ENCODE data around the gene ZBTB32. TPM values are rescaled to one million over a fixed set of nuclear protein-coding genes. Genes with fewer than 3 reads are reported as not detected.

Gene ZBTB32
- total and polyA plus RNA-seq, 2 donors = 0.09 to 2.0 TPM

DNA sequence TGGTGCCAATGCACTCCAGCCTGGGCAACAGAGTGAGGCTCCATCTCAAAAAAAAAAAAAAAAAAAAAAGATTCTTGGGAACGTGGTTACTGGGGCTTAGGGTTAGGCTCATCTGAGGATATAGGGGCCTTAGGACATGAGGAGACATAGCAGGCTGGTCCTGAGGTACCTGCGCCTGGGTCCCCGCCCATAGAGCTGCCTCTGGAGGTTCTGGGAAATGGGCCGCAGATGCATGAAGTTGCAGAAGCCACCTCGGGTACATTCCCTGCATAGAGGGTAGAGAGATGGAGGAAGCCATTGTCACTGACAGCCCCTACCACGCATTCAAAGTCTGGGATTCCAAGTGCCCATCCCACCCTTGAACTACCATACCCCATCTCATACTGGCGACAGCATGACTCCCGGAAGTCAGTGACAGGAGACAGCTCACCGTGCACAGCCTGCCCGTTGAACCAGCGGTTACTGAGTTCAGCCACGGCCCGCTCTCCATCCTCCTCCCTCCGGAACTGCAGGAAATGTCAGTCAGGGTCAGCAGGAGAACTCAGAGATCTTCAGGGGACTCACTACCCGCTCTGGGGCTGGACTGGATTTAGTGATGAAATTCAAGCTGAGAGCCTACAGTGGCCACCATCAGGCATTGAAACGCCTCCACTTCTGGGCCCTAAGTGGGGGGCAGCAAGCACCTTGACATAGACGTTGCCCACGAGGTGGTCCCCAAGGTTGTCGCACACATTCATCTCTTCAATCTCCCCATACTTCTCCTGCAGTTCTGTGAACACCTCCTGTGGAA, 39.5 kb downstream of the ZBTB32 start:
- H3K4me3 ChIP-seq (ENCODE audit: low read length in 2 of 2) = peak overlapping the region in 1 of 2 donors; percentile 90
- no peaks in the 10 kb centered on the region for H3K27me3 ChIP-seq (ENCODE audit: control insufficient read depth in 2 of 2, insufficient read depth in 1 of 2, low read length in 1 of 2)
- H3K4me1 ChIP-seq (ENCODE audit: control insufficient read depth in 2 of 2, insufficient read depth in 2 of 2, low read length in 2 of 2) = peaks cover 30 to 59% of the 10 kb centered on the region in 2 donors
- peaks cover 2 to 9% of the 10 kb centered on the region in 2 donors for H3K36me3 ChIP-seq (ENCODE audit: control insufficient read depth in 2 of 2, insufficient read depth in 2 of 2, low read length in 1 of 2)
- H3K9me3 ChIP-seq (ENCODE audit: control insufficient read depth in 2 of 2, insufficient read depth in 1 of 2, low read length in 1 of 2) = peaks cover 0 to 3% of the 10 kb centered on the region in 2 donors
- 94% methylated on average over 19 of the region's 19 CpGs for WGBS
- DNase-seq (ENCODE audit: low read depth in 6 of 9, low spot score in 9 of 9) = no peak
- H3K27ac ChIP-seq (ENCODE audit: low read depth in 1 of 2, low read length in 1 of 2) = peak overlapping the region; percentile 98 to 100

DNA sequence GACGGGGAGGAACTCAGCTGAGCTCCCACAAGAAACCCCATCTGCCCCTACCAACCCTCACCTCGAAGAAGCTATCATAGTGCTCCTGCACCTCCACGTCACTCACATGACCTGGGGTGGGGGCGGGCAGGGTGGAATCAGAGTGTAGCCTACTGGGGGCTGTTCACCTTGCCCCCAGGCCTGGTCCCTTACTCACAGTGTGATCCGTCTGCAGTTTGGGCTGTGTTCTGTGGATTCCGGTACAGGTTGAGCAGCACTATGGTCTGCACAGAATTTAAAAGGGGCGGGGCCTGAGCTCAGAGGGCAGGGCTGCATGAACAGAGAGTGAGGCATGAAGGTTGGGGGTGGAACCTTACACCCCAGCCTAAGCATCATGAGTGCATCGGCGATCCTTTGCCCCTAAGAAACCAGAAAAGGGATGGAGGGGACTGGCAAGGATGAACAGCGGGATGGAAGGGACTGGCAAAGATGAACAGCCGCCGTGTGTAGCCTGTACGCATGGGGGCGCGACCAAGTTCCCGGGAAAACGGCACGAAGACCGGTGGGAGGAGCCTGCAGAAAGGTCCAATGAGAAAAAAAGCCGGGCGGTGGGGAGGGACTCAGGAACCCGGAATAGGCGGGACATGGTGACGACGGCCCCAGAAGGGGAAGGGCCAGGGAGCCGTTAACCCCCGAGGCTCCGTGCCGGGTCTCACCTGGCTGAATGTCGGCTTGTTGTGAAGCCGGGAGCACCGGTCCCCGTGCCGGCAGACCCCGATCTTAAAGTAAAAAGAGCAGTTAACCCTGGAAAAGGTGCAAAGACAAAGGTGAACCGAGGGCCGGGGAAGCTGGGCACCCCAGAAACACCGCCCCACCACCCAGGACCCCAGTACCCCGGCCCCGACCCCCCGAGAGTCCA, 40.3 kb downstream of the ZBTB32 start:
- H3K4me1 ChIP-seq (ENCODE audit: control insufficient read depth in 2 of 2, insufficient read depth in 2 of 2, low read length in 2 of 2) = peaks cover 34 to 64% of the 10 kb centered on the region in 2 donors
- no peaks in the 10 kb centered on the region for H3K27me3 ChIP-seq (ENCODE audit: control insufficient read depth in 2 of 2, insufficient read depth in 1 of 2, low read length in 1 of 2)
- WGBS = 8% methylated on average over 41 of the region's 41 CpGs
- peaks cover 0 to 3% of the 10 kb centered on the region in 2 donors for H3K36me3 ChIP-seq (ENCODE audit: control insufficient read depth in 2 of 2, insufficient read depth in 2 of 2, low read length in 1 of 2)
- H3K9me3 ChIP-seq (ENCODE audit: control insufficient read depth in 2 of 2, insufficient read depth in 1 of 2, low read length in 1 of 2) = peaks cover 0 to 3% of the 10 kb centered on the region in 2 donors
- peak overlapping the region; percentile 98 to 100 for H3K27ac ChIP-seq (ENCODE audit: low read depth in 1 of 2, low read length in 1 of 2)
- peak overlapping the region; percentile 89 to 90 for H3K4me3 ChIP-seq (ENCODE audit: low read length in 2 of 2)
- peak; percentile 88 to 98 (median 94) for DNase-seq (ENCODE audit: low read depth in 6 of 9, low spot score in 9 of 9)

DNA sequence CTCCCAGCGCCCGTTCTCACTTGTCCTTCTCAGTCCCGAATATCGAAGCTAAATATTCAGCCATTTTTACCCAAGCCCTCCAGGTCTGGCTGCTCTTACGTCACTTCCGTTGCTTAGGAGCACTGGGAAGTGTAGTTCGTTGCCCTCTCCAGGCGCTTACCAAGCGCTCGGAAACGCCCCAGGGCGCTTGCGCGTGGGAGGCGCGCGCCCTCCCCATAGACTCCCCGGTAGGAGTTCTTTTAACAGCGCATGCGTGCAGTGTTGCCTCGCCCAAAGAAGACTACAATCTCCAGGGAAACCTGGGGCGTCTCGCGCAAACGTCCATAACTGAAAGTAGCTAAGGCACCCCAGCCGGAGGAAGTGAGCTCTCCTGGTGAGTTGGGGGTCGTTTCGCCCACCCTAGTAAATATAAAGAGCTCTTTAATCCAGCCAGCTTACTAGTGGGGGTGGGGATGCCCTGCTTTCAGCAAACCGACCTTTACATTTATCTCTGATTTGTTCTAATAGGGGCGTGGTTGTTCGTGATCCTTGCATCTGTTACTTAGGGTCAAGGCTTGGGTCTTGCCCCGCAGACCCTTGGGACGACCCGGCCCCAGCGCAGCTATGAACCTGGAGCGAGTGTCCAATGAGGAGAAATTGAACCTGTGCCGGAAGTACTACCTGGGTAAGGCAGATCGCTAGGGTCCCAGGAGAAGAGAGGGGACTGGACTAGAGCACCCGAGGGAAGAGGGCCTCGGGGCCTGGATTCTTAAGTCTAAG, 41.1 kb downstream of the ZBTB32 start, which contains the start of the genes PSENEN and U2AF1L4:
TSS of gene PSENEN (plus strand) at position 324 of the 759 bp plus-strand sequence. CDS start at position 604, 280 bp downstream.
TSS of gene U2AF1L4 (minus strand) at position 91 of the 759 bp plus-strand sequence. CDS start at position 64, 27 bp downstream.
- Histone ChIP-seq H3K4me1 (ENCODE audit: control insufficient read depth in 2 of 2, insufficient read depth in 2 of 2, low read length in 2 of 2) (peaks cover 30 to 59% of the 10 kb centered on the region in 2 donors), H3K4me3 (ENCODE audit: low read length in 2 of 2) (peak within 1 kb of the TSS; percentile 89 to 90), H3K27me3 (ENCODE audit: control insufficient read depth in 2 of 2, insufficient read depth in 1 of 2, low read length in 1 of 2) (no peaks in the 10 kb centered on the region), H3K36me3 (ENCODE audit: control insufficient read depth in 2 of 2, insufficient read depth in 2 of 2, low read length in 1 of 2) (peaks cover 0 to 3% of the 10 kb centered on the region in 2 donors), H3K27ac (ENCODE audit: low read depth in 1 of 2, low read length in 1 of 2) (peak within 1 kb of the TSS; percentile 98 to 100), H3K9me3 (ENCODE audit: control insufficient read depth in 2 of 2, insufficient read depth in 1 of 2, low read length in 1 of 2) (peaks cover 0 to 3% of the 10 kb centered on the region in 2 donors)
- WGBS = under 1% methylated on average over 40 of the region's 40 CpGs
- DNase-seq (ENCODE audit: low read depth in 6 of 9, low spot score in 9 of 9) = peak; percentile 94 to 100 (median 99)

DNA sequence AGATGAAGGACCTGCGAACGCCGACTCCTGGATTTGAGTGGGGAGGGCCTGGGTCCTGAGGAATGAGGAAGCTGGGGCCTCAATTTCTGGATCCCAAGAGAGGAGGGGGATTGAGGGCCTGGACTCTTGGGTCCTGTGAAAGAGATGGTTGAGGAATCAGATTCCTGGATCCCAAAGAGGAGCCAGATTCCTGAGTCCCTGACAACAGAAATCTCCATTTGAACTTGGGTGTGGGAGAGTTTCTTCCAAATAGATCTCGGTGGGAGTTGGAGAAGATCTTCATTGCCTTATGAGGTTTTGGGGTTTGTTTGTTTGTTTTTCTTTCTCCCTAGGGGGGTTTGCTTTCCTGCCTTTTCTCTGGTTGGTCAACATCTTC, 41.7 kb downstream of the ZBTB32 start:
- peaks cover 30 to 54% of the 10 kb centered on the region in 2 donors for H3K4me1 ChIP-seq (ENCODE audit: control insufficient read depth in 2 of 2, insufficient read depth in 2 of 2, low read length in 2 of 2)
- peak overlapping the region in 1 of 2 donors; percentile 98 for H3K27ac ChIP-seq (ENCODE audit: low read depth in 1 of 2, low read length in 1 of 2)

DNA sequence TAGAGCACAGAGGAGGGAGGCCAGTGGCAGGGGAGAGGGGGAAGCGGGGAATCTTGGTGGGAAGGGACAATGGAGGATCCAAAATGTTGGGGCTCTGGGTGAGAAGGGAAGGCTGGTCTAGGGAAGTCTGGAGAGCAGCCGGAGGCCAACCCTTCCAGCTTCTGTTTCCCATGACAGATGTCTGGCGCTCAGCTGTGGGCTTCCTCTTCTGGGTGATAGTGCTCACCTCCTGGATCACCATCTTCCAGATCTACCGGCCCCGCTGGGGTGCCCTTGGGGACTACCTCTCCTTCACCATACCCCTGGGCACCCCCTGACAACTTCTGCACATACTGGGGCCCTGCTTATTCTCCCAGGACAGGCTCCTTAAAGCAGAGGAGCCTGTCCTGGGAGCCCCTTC, 42.2 kb downstream of the ZBTB32 start:
- Histone ChIP-seq H3K27ac (ENCODE audit: low read depth in 1 of 2, low read length in 1 of 2) (no peak overlapping the region), H3K4me1 (ENCODE audit: control insufficient read depth in 2 of 2, insufficient read depth in 2 of 2, low read length in 2 of 2) (peaks cover 29 to 49% of the 10 kb centered on the region in 2 donors), H3K36me3 (ENCODE audit: control insufficient read depth in 2 of 2, insufficient read depth in 2 of 2, low read length in 1 of 2) (peaks cover 0 to 3% of the 10 kb centered on the region in 2 donors), H3K4me3 (ENCODE audit: low read length in 2 of 2) (no peak overlapping the region), H3K27me3 (ENCODE audit: control insufficient read depth in 2 of 2, insufficient read depth in 1 of 2, low read length in 1 of 2) (no peaks in the 10 kb centered on the region), H3K9me3 (ENCODE audit: control insufficient read depth in 2 of 2, insufficient read depth in 1 of 2, low read length in 1 of 2) (peaks cover 0 to 3% of the 10 kb centered on the region in 2 donors)
- WGBS = 96% methylated on average over 5 of the region's 5 CpGs
- no peak for DNase-seq (ENCODE audit: low read depth in 6 of 9, low spot score in 9 of 9)

More for the DNA sequence above, 41.7 kb downstream of the ZBTB32 start:
- Histone ChIP-seq H3K36me3 (ENCODE audit: control insufficient read depth in 2 of 2, insufficient read depth in 2 of 2, low read length in 1 of 2) (peaks cover 0 to 3% of the 10 kb centered on the region in 2 donors), H3K27me3 (ENCODE audit: control insufficient read depth in 2 of 2, insufficient read depth in 1 of 2, low read length in 1 of 2) (no peaks in the 10 kb centered on the region), H3K4me3 (ENCODE audit: low read length in 2 of 2) (peak overlapping the region; percentile 89 to 90), H3K9me3 (ENCODE audit: control insufficient read depth in 2 of 2, insufficient read depth in 1 of 2, low read length in 1 of 2) (peaks cover 0 to 3% of the 10 kb centered on the region in 2 donors)
- DNase-seq (ENCODE audit: low read depth in 6 of 9, low spot score in 9 of 9) = no peak
- WGBS = 24% methylated on average over 4 of the region's 4 CpGs

DNA sequence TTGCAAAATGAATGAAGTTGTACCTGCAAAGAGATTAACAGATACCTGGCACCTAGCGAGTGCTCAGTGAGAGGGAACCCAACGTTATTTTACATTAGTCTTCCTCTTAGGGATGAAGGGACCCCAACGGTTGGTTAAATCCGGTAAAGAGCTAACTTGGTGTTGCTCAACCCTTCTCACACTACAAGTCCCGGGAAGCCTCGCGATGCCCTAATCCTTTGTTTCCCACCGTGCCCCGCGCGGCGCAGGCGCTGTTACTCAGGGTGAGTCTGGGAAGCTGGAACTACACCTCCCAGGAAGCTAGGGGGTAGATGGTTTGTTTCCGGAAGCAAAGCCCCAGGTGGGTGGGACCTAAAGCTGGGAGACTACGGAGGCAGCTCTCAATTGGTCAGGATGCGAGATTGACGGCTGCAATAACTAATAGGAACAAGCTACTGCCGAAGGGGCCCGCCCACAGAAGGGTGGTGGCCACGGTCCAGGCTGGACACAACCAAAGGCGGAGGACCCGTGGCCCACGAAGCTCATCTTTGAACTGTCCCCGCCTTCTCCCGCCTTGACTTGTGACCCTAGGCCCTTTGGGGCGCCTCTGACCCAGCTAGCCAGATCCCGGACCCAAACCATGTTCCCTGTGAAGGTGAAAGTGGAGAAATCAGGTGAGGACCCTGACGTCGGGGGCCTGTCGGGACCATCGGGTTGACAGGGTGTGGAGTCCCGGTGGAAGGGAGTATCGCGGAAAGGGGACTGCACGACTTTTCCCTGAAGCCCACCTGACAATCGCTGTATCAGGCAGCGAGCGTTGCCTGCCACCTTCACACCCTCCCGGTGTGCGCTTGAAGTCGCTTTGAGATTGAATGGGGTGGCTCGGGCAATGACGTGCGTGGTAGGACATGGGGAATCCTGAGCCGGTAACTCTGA, 44.0 kb downstream of the ZBTB32 start, which contains the start of gene LIN37:
TSS of gene LIN37 (plus strand) at position 471 of the 915 bp plus-strand sequence. CDS start at position 620, 149 bp downstream.
- peak; percentile 95 to 100 (median 99) for DNase-seq (ENCODE audit: low read depth in 6 of 9, low spot score in 9 of 9)
- 1% methylated on average over 45 of the region's 45 CpGs for WGBS
- no peaks in the 10 kb centered on the region for H3K27me3 ChIP-seq (ENCODE audit: control insufficient read depth in 2 of 2, insufficient read depth in 1 of 2, low read length in 1 of 2)
- H3K9me3 ChIP-seq (ENCODE audit: control insufficient read depth in 2 of 2, insufficient read depth in 1 of 2, low read length in 1 of 2) = peaks cover 0 to 3% of the 10 kb centered on the region in 2 donors
- H3K27ac ChIP-seq (ENCODE audit: low read depth in 1 of 2, low read length in 1 of 2) = peak within 1 kb of the TSS; percentile 48 to 53
- H3K4me1 ChIP-seq (ENCODE audit: control insufficient read depth in 2 of 2, insufficient read depth in 2 of 2, low read length in 2 of 2) = peaks cover 16 to 34% of the 10 kb centered on the region in 2 donors
- peaks cover 8 to 10% of the 10 kb centered on the region in 2 donors for H3K36me3 ChIP-seq (ENCODE audit: control insufficient read depth in 2 of 2, insufficient read depth in 2 of 2, low read length in 1 of 2)
- H3K4me3 ChIP-seq (ENCODE audit: low read length in 2 of 2) = peak within 1 kb of the TSS; percentile 67 to 86

DNA sequence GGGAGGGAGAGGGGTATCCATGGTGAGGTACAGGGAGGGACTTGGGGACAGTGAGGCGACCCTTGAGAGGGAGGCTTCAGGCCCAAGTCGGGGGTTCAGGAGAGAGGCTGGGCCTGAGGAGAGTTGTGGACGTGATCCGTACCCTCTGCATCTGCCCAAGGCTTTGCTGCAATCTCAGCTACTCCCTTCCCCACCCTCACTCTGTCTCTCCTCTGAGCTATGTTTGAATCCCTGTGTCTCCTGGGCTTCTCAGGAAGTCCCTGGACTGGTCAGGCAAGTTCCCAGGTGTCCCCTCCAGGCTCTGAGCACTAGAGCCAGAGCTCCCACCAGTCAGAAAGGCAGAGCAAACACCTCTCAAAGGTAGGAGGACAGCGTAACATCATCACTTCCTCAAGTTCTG, 45.8 kb downstream of the ZBTB32 start:
- peaks cover 12 to 26% of the 10 kb centered on the region in 2 donors for H3K4me1 ChIP-seq (ENCODE audit: control insufficient read depth in 2 of 2, insufficient read depth in 2 of 2, low read length in 2 of 2)

More for the DNA sequence above, 45.8 kb downstream of the ZBTB32 start:
- WGBS = 98% methylated on average over 5 of the region's 5 CpGs
- Histone ChIP-seq H3K9me3 (ENCODE audit: control insufficient read depth in 2 of 2, insufficient read depth in 1 of 2, low read length in 1 of 2) (no peaks in the 10 kb centered on the region), H3K4me3 (ENCODE audit: low read length in 2 of 2) (no peak overlapping the region), H3K27ac (ENCODE audit: low read depth in 1 of 2, low read length in 1 of 2) (no peak overlapping the region), H3K36me3 (ENCODE audit: control insufficient read depth in 2 of 2, insufficient read depth in 2 of 2, low read length in 1 of 2) (peaks cover 8 to 24% of the 10 kb centered on the region in 2 donors), H3K27me3 (ENCODE audit: control insufficient read depth in 2 of 2, insufficient read depth in 1 of 2, low read length in 1 of 2) (peaks cover 0 to 5% of the 10 kb centered on the region in 2 donors)
- DNase-seq (ENCODE audit: low read depth in 6 of 9, low spot score in 9 of 9) = no peak
